ENCODE measurements around the gene FAT1.

The FAT1 gene

DNA sequence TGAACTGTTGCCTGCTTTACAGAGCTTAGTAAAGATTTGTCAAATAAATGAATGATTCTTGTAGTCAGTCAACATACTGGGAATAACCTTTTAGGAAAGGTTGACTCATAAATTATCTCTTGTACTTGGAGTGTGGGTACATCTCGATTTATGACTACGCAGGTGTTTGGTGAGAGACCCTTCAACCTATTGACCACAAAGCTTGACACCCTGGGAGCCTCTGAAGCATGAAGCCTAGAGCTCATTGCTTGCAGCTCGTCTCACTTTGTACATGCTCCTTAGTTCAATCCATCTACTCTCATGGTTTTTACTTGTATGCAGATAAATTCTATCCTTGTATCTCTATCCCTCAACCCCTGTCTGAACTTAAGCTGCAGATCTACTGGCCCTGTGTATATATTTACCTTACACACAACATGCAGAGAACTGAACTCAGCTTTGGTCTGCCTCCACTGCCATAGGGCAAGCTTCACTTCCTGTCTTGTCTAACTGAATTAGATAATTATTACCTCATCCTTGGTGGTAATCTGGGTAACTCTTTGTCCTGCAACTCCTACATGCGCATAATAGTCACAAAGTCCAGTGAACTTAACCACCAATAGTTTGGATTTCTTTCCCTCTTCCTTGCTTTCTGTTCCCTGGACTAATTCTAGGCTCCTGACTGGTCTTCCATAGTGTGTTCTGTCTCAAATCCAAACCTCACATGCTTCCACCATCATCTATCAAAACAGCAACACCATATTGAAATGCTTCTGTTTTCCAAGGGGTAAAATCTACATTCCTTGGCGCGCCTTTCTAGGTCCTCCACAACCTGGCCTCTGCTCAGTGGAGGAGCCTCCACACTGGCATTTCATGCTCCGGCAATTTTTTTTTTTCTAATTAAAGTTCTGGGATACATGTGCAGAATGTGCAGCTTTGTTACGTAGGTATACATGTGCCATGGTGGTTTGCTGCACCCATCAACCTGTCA, 32.2 kb upstream of the FAT1 start:
- no peak for DNase-seq (ENCODE audit: low read depth in 2 of 2)

GRCh38 chr4:186754976-186755375, 31.3 kb upstream of the FAT1 start:
- no peak for DNase-seq (ENCODE audit: low read depth in 2 of 2)

- no peak for DNase-seq (ENCODE audit: low read depth in 2 of 2)
These were observed 28.7 kb upstream of the FAT1 start for GRCh38 chr4:186752325-186752724.

- DNase-seq (ENCODE audit: low read depth in 2 of 2) = no peak
These were observed 26.1 kb upstream of the FAT1 start for GRCh38 chr4:186749611-186750281.

DNA sequence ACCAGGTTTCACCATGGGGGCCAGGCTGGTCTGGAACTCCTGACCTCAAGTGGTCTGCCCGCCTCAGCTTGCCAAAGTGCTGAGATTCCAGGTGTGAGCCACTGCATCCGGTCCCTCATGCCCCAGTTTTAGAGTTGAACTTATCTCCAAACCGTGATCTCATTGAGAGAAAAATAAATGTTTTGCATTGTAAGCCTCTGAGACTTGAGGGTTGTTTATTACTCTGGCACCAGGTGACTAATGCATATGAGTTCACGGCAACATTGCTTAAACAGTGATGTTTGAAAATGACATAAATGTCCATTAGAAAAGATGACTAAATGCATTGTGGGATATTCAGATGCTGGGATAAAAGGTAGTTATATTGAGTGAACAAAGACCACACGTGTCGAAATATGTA, 22.9 kb upstream of the FAT1 start:
- DNase-seq (ENCODE audit: low read depth in 2 of 2) = no peak

- DNase-seq (ENCODE audit: low read depth in 2 of 2) = no peak
These were observed 19.6 kb upstream of the FAT1 start for GRCh38 chr4:186743261-186743660.

DNA sequence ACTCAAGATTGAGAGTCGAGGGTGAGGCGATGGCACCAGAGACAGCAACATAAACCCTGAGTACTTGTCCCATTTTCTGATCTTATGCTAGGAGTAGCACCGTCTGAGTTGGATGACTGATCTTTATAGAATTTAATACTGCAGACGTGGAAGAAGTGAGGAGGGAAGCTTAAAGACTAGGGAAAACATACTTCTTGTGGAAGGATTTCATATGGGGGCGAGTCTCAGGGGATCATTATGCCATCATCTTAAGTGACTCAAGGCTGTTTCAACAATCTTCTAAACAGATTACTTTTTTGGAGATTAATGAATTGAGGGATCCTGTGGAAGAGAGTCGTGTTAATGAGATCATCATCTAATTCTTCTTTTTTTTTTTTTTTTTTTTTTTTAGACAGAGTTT, 17.2 kb upstream of the FAT1 start:
- no peak for DNase-seq (ENCODE audit: low read depth in 2 of 2)

- no peak for DNase-seq (ENCODE audit: low read depth in 2 of 2)
These were observed 16.3 kb upstream of the FAT1 start for GRCh38 chr4:186739802-186740434.

DNA sequence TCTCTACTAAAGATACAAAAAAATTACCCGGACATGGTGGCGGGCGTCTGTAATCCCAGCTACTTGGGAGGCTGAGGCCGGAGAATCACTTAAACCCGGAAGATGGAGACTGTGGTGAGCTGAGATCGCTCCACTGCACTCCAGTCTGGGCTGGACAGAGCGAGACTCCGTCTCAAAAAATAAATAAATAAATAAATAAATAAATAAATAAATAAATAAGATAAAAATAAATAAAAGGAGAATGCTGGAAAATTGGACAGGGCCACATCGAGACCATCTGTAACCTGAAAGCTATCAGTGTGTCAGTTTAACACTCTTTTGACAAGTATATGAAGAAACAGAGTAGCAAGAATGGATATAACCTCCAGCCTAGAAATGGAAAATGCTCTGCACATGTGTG, 15.7 kb upstream of the FAT1 start:
- DNase-seq (ENCODE audit: low read depth in 2 of 2) = no peak

DNA sequence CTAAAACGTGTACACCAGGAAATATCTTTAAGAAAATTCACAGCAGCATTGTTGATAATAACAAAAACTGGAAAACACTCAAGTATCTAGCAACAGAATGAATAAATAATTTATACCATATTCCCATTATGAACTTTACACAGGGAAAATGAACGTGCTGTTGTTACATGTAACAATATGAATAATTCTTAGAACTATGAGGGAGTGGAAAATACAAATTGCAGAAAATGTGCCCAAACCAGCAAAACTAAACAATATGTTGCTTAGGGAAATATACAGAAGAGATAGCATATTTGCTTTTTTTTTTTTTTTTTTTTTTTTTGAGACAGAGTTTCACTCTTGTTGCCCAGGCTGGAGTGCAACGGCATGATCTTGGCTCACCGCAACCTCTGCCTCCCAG, 14.8 kb upstream of the FAT1 start:
- no peak for DNase-seq (ENCODE audit: low read depth in 2 of 2)

GRCh38 chr4:186737427-186737826, 13.8 kb upstream of the FAT1 start:
- DNase-seq (ENCODE audit: low read depth in 2 of 2) = no peak

DNA sequence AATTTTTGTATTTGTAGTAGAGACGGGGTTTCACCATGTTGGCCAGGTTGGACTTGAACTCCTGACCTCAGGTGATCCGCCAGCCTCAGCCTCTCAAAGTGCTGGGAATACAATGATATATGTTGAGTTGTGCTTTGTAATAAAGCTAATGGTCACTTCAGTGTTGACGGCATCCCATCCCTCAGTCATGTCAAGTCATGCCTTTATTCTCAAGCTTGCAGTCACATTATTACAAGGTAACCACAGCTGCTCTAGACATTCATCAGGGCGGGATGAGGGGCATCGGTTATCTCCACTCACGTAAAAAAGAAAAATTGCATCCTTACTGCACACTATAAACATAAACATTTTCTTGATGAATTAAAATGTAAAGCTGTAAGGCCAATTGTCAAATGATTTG, 12.8 kb upstream of the FAT1 start:
- no peak for DNase-seq (ENCODE audit: low read depth in 2 of 2)

DNA sequence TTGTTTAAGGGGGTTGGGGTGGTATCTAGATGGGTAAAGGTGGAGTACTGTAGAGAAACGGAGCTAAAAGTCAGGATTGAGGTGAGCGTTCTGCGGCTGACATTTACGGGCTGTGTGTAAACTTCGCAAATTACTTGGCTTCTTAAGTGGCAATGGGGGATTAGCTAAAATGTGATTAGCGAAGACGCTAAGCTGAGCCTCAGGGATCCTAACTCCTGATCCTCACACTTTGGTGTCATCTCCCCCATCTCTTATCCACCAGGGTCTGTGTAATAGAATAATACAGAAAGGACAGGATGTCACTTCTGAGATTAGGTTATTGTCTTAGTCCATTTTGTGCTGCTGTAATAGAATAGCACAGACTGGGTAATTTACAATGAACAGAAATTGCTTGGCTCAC, 10.6 kb upstream of the FAT1 start:
- no peak for DNase-seq (ENCODE audit: low read depth in 2 of 2)

DNA sequence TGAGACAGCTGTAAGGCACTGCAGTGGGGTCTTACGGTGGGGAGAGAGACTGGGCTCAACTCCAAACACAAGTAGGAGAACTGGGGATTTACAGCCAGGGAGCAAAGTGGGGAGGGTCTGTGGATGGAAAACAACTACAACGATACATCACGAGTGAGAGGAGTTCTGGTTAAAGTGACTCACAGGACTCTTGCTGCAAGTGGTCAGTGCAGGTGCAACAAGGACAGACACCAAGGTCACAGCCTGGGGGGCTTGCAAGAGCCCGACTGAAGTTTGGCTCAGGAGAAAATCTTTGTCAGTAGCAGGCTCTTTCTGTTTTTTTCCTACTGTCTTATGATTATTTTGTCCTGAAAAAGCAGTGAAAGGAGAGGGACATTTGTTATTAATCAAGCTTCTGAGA, 10.1 kb upstream of the FAT1 start:
- DNase-seq (ENCODE audit: low read depth in 2 of 2) = no peak

DNA sequence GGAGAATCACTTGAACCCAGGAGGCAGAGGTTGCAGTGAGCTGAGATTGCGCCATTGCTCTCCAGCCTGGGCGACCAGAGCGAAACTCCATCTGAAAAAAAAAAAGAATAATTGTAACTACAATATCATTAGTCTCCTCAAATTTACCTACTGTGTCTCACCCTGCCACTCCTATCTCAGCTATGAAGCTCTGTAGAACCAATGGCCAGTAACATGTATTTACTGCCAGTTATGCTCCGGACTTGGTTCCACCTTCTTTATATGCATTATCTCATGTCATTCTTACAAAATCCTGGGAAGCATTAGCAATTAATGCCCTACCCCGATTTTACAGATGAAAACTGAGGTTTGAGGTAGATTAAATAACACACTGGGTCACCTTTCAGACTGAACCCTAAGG, 7.0 kb upstream of the FAT1 start:
- DNase-seq (ENCODE audit: low read depth in 2 of 2) = no peak

GRCh38 chr4:186729856-186730255, 6.2 kb upstream of the FAT1 start:
- DNase-seq (ENCODE audit: low read depth in 2 of 2) = no peak

DNA sequence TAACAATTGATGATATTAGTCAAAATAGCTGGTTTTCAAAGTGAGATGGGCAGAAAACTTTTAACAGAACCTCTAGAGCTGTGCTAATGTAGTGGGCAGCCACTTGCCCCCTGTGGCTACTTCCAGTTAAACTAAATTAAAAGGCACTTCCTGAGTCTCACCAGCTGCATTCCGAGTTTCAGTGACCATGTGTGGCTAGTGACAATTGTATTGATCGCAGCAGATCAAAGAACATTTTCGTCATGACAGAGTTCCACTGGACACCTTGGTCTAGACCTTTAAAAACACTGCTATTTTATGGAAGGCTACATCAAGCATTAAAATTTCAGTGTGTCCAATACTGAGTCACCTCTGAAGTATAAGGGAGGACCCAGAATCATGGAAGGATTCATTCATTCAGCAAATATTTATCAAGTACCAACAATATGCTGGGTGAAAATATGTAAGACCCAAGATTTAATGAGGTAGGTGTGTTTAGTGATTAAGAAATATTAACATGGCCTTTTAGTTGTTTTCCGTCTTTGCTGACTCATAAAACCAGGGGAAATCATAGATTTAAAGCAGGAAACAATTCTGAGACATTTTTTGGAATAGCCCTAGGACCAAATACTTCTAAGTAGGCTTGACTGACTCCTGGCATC, 5.1 kb upstream of the FAT1 start:
- DNase-seq (ENCODE audit: low read depth in 2 of 2) = no peak

- DNase-seq (ENCODE audit: low read depth in 2 of 2) = no peak
These were observed 4.4 kb upstream of the FAT1 start for GRCh38 chr4:186727977-186728519.

DNA sequence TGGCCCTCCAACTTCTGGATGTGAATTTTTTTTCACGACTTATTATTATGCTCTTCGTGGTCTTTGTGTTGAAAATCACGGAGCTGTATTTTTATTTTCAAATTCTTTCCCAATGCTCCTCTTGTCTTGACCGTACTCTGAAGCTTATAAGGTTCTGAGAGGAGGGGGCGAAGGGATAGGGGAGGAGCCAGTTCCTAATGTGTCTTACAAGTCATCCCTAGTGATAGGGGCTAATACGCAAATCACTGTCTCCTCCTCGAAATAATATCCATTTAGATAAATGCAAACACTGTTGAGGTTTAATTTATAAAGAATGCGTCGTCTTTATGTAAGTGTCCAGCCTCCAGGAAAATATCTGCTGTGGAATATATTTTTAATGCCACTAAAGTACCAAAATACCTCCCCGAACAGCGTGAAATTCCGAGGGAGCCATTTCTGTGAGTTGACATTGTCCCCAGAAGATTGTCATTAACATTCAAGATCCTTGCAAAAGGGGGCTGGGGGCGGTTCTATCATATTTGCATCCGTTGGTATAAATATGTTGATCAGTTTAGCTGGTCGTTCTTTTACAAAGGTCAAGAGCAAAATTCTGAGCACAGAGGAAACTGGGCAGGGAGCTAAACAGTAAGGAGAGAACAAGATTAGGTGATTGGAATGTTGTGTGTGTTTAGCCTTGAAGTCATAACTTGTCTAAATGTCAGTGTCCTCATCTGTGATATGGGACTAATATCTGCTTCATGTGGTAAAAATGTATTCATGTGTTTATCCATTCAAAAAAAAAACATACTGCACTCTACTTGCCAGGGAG, 3.7 kb upstream of the FAT1 start:
- DNase-seq (ENCODE audit: low read depth in 2 of 2) = no peak

DNA sequence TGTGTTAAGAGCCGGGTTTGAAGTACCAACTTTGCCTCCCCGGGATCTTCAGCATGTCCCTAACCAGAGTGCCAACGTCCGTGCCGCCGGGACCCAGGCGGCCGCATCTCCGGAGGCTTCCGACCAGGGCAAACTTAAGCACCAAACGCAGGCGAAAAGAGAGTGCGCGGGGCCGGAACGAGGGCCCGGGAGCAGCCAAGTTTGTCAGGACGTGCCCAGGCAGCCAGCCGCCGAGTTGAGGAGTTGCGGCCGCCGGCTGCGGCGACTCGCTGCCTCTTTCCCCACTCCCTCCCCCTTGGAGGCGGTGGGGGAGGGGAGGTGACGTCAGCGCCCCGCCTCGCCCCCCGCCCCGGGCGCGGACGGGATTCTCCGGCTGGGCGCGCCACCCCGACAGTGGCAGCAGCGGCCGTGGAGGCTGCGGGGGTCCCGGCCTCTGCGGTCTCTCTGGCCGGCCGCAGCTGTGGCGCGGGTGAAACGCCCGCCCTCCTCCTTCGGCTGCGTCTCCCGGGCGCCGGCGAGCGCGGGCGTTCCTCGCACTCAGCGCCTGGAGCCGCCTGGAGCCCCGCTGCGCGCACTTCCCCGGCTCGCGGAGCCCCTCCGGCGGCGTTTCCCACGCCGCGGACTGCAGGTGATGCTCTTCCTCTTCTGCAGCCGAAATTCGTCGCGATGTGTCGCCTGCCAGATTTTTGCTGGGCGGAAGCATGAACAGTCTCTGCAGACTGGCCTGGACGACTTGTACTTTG, 2.9 kb upstream of the FAT1 start:
- DNase-seq (ENCODE audit: low read depth in 2 of 2) = no peak
